ENCODE results near the gene MRPL57. TPM values are rescaled to one million over a fixed set of nuclear protein-coding genes. Genes with fewer than 3 reads are reported as not detected.
"Not testable (repeated sequence)": the region's sequence is repeated elsewhere in the genome, so short reads cannot be mapped to it uniquely, and the experiment has no call there.

MRPL57 gene
- 9.6 TPM for total RNA-seq
- polyA plus RNA-seq: 10 to 100 TPM; 56.6 to 70.8 (median 61.4) TPM

- no peaks in the 10 kb centered on the region for H3K27me3 ChIP-seq (ENCODE audit: control insufficient read depth, insufficient read depth, low read length)
- peak; percentile 89 to 96 (median 95) for DNase-seq
- no peaks in the 10 kb centered on the region for H3K36me3 ChIP-seq (ENCODE audit: control insufficient read depth, insufficient read depth, low read length)
- H3K36me3 Mint-ChIP-seq: no peaks in the 10 kb centered on the region
- peak; percentile 98 to 99 for ATAC-seq (ENCODE audit: low read depth in 2 of 2)
- H3K4me1 Mint-ChIP-seq: peaks cover 6 to 40% (median 24%) of the 10 kb centered on the region in 4 donors
- H3K4me3 Mint-ChIP-seq: peak within 1 kb of the TSS; percentile 91 to 99 (median 97)
- peak within 1 kb of the TSS; percentile 95 for H3K4me3 ChIP-seq (ENCODE audit: low read depth, low read length)
- peak within 1 kb of the TSS; percentile 89 for H3K27ac ChIP-seq (ENCODE audit: insufficient read depth, low read length, poor library complexity, severe bottlenecking)
- no peaks in the 10 kb centered on the region for H3K27me3 Mint-ChIP-seq
- peaks cover 20% of the 10 kb centered on the region for H3K4me1 ChIP-seq (ENCODE audit: control insufficient read depth, insufficient read depth, low read length, poor library complexity, severe bottlenecking)
- no peaks in the 10 kb centered on the region for H3K9me3 ChIP-seq (ENCODE audit: control insufficient read depth in 2 of 2, low read length in 2 of 2)
- H3K27ac Mint-ChIP-seq: peak within 1 kb of the TSS; percentile 81 to 97 (median 96)
- H3K9me3 Mint-ChIP-seq: no peaks in the 10 kb centered on the region
Measured at GRCh38 chr13:21176215-21176981, at the start of gene MRPL57, which contains the start of gene SKA3. Gene MRPL57 (plus strand): TSS chr13:21176658. CDS start chr13:21176917, 259 bp downstream. Gene SKA3 (minus strand): TSS chr13:21176552. CDS start chr13:21176477, 75 bp downstream.

DNA sequence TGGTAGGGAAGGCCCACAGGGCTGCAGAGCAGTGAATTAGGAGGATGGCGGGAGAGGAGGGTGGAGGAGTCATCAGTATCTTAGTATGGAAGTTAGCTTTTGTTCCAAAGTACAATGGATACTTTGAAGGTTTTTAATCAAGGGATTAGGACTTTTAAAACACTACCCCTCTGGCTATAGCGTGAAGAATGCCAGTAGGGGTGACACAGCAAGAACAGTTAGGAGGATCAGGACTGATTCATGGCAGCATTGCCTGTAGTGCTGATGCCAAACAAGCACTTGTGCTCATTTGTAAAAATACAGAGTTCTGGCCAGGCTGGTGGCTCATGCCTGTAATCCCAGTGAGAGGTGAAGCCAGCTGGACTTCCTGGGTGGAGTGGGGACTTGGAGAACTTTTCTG lies 46.3 kb upstream of the MRPL57 start:
- Mint-ChIP-seq H3K36me3 (peaks cover 4% of the 10 kb centered on the region), H3K9me3 (no peaks in the 10 kb centered on the region), H3K27ac (no peak overlapping the region), H3K4me3 (no peak overlapping the region), H3K4me1 (no peaks in the 10 kb centered on the region), H3K27me3 (peaks cover 36% of the 10 kb centered on the region)
- H3K4me1 ChIP-seq (ENCODE audit: control insufficient read depth, insufficient read depth, low read length, poor library complexity, severe bottlenecking): no peaks in the 10 kb centered on the region
- no peaks in the 10 kb centered on the region for H3K9me3 ChIP-seq (ENCODE audit: control insufficient read depth in 2 of 2, low read length in 2 of 2)
- ATAC-seq (ENCODE audit: low read depth in 2 of 2) (no peak), DNase-seq (no peak)
- no peak overlapping the region for H3K4me3 ChIP-seq (ENCODE audit: low read depth, low read length)
- no peaks in the 10 kb centered on the region for H3K36me3 ChIP-seq (ENCODE audit: control insufficient read depth, insufficient read depth, low read length)
- H3K27ac ChIP-seq (ENCODE audit: insufficient read depth, low read length, poor library complexity, severe bottlenecking): no peak overlapping the region
- H3K27me3 ChIP-seq (ENCODE audit: control insufficient read depth, insufficient read depth, low read length): peaks cover 2% of the 10 kb centered on the region

DNA sequence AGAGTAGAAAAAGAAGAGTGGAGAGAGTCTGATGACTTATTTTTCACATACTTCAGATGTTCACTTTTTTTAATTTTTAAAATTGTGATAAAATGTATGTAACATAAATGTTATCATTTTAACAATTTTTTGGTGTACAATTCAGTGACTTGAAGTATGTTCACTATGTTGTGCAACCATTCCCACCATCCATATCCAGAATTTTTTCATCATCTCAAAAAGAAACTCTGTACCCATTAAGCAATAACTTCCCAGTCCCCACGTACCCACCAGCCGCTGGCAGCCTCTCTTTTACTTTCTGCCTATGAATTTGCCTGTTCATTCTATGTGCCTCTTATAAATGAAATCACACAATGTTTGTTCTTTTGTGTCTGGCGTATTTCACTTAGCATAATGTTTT lies 43.4 kb upstream of the MRPL57 start:
- H3K4me3 Mint-ChIP-seq: no peak overlapping the region
- no peaks in the 10 kb centered on the region for H3K4me1 ChIP-seq (ENCODE audit: control insufficient read depth, insufficient read depth, low read length, poor library complexity, severe bottlenecking)
- no peak for ATAC-seq (ENCODE audit: low read depth in 2 of 2)
- no peaks in the 10 kb centered on the region for H3K4me1 Mint-ChIP-seq
- DNase-seq: no peak
- H3K27me3 ChIP-seq (ENCODE audit: control insufficient read depth, insufficient read depth, low read length): peaks cover 2% of the 10 kb centered on the region
- no peak overlapping the region for H3K4me3 ChIP-seq (ENCODE audit: low read depth, low read length)
- H3K9me3 Mint-ChIP-seq: peaks cover 0 to 2% (median 0%) of the 10 kb centered on the region in 7 donors
- no peak overlapping the region for H3K27ac ChIP-seq (ENCODE audit: insufficient read depth, low read length, poor library complexity, severe bottlenecking)
- peaks cover 36% of the 10 kb centered on the region for H3K27me3 Mint-ChIP-seq
- H3K27ac Mint-ChIP-seq: no peak overlapping the region
- H3K36me3 ChIP-seq (ENCODE audit: control insufficient read depth, insufficient read depth, low read length): no peaks in the 10 kb centered on the region
- H3K36me3 Mint-ChIP-seq: peaks cover 4% of the 10 kb centered on the region
- H3K9me3 ChIP-seq (ENCODE audit: control insufficient read depth in 2 of 2, low read length in 2 of 2): no peaks in the 10 kb centered on the region

GRCh38 chr13:21134475-21134874 lies 42.0 kb upstream of the MRPL57 start:
- ATAC-seq (ENCODE audit: low read depth in 2 of 2) (no peak), DNase-seq (no peak)
- Mint-ChIP-seq H3K4me3 (no peak overlapping the region), H3K27me3 (peaks cover 40% of the 10 kb centered on the region), H3K27ac (no peak overlapping the region), H3K36me3 (peaks cover 4% of the 10 kb centered on the region), H3K9me3 (peaks cover 0 to 2% (median 0%) of the 10 kb centered on the region in 7 donors), H3K4me1 (peaks cover 0 to 9% (median 4%) of the 10 kb centered on the region in 4 donors)
- Histone ChIP-seq H3K27me3 (ENCODE audit: control insufficient read depth, insufficient read depth, low read length) (peaks cover 2% of the 10 kb centered on the region), H3K4me3 (ENCODE audit: low read depth, low read length) (no peak overlapping the region), H3K36me3 (ENCODE audit: control insufficient read depth, insufficient read depth, low read length) (no peaks in the 10 kb centered on the region), H3K4me1 (ENCODE audit: control insufficient read depth, insufficient read depth, low read length, poor library complexity, severe bottlenecking) (peaks cover under 1% of the 10 kb centered on the region), H3K27ac (ENCODE audit: insufficient read depth, low read length, poor library complexity, severe bottlenecking) (no peak overlapping the region), H3K9me3 (ENCODE audit: control insufficient read depth in 2 of 2, low read length in 2 of 2) (no peaks in the 10 kb centered on the region)

DNA sequence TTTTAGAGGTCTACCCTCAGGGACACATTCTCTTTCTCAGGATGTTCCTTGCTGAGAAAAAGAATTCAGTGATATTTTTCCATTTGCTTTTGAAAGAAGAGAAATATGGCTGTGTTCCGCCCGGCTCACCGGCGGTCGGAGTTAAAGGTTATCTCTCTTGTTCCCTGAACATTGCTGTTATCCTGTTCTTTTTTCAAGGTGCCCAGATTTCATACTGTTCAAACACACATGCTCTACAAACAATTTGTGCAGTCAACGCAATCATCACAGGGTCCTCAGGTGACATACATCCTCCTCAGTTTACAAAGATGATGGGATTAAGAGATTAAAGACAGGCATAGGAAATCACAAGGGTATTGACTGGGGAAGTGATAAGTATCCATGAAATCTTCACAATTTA lies 40.6 kb upstream of the MRPL57 start:
- H3K9me3 Mint-ChIP-seq; ATAC-seq (ENCODE audit: low read depth in 2 of 2); H3K4me3 Mint-ChIP-seq; H3K4me1 ChIP-seq (ENCODE audit: control insufficient read depth, insufficient read depth, low read length, poor library complexity, severe bottlenecking); DNase-seq; H3K27me3 ChIP-seq (ENCODE audit: control insufficient read depth, insufficient read depth, low read length); H3K27ac Mint-ChIP-seq; H3K36me3 ChIP-seq (ENCODE audit: control insufficient read depth, insufficient read depth, low read length); H3K36me3 Mint-ChIP-seq; H3K9me3 ChIP-seq (ENCODE audit: control insufficient read depth in 2 of 2, low read length in 2 of 2); H3K27ac ChIP-seq (ENCODE audit: insufficient read depth, low read length, poor library complexity, severe bottlenecking); H3K4me3 ChIP-seq (ENCODE audit: low read depth, low read length): not testable (repeated sequence)
- Mint-ChIP-seq H3K4me1 (peaks cover 5 to 22% (median 12%) of the 10 kb centered on the region in 4 donors), H3K27me3 (peaks cover 29% of the 10 kb centered on the region)

- H3K36me3 Mint-ChIP-seq: peaks cover 5% of the 10 kb centered on the region
- H3K9me3 Mint-ChIP-seq: peaks cover 0 to 2% (median 0%) of the 10 kb centered on the region in 7 donors
- Histone ChIP-seq H3K4me1 (ENCODE audit: control insufficient read depth, insufficient read depth, low read length, poor library complexity, severe bottlenecking) (peaks cover 25% of the 10 kb centered on the region), H3K36me3 (ENCODE audit: control insufficient read depth, insufficient read depth, low read length) (peaks cover 3% of the 10 kb centered on the region), H3K27me3 (ENCODE audit: control insufficient read depth, insufficient read depth, low read length) (peaks cover 2% of the 10 kb centered on the region), H3K9me3 (ENCODE audit: control insufficient read depth in 2 of 2, low read length in 2 of 2) (no peaks in the 10 kb centered on the region), H3K4me3 (ENCODE audit: low read depth, low read length) (no peak overlapping the region), H3K27ac (ENCODE audit: insufficient read depth, low read length, poor library complexity, severe bottlenecking) (no peak overlapping the region)
- no peak overlapping the region for H3K4me3 Mint-ChIP-seq
- peaks cover 5 to 30% (median 17%) of the 10 kb centered on the region in 4 donors for H3K4me1 Mint-ChIP-seq
- ATAC-seq (ENCODE audit: low read depth in 2 of 2) (no peak), DNase-seq (no peak)
- no peak overlapping the region for H3K27ac Mint-ChIP-seq
- peaks cover 29% of the 10 kb centered on the region for H3K27me3 Mint-ChIP-seq
Measured at GRCh38 chr13:21137696-21138095, 38.8 kb upstream of the MRPL57 start.

DNA sequence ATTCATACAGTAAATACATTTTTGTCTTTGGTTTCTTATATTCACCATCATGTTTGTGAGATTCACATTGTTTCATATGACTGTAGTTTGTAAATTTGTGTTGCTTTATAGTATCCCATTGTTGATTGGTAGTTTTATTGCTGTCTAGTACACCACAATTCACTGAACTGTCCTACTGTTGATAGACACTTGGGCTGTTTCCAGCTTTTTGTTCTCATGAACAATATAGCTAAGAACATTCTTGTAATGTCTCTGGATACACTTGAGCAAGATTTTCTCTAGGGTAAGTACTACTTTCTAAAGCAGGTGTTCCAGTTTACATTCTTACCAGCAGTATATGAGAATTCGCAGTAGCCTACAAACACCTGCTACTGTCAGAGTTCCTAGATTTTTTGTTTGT lies 37.9 kb upstream of the MRPL57 start:
- Histone ChIP-seq H3K27me3 (ENCODE audit: control insufficient read depth, insufficient read depth, low read length) (peaks cover 2% of the 10 kb centered on the region), H3K36me3 (ENCODE audit: control insufficient read depth, insufficient read depth, low read length) (peaks cover 11% of the 10 kb centered on the region), H3K4me1 (ENCODE audit: control insufficient read depth, insufficient read depth, low read length, poor library complexity, severe bottlenecking) (peaks cover 33% of the 10 kb centered on the region), H3K27ac (ENCODE audit: insufficient read depth, low read length, poor library complexity, severe bottlenecking) (no peak overlapping the region), H3K4me3 (ENCODE audit: low read depth, low read length) (no peak overlapping the region), H3K9me3 (ENCODE audit: control insufficient read depth in 2 of 2, low read length in 2 of 2) (no peaks in the 10 kb centered on the region)
- peaks cover 11% of the 10 kb centered on the region for H3K36me3 Mint-ChIP-seq
- peaks cover 22% of the 10 kb centered on the region for H3K27me3 Mint-ChIP-seq
- H3K4me1 Mint-ChIP-seq: peaks cover 5 to 38% (median 26%) of the 10 kb centered on the region in 4 donors
- DNase-seq (no peak), ATAC-seq (ENCODE audit: low read depth in 2 of 2) (no peak)
- H3K9me3 Mint-ChIP-seq: peaks cover 0 to 2% (median 0%) of the 10 kb centered on the region in 7 donors
- peak overlapping the region in 2 of 3 donors; percentile 3 to 65 for H3K27ac Mint-ChIP-seq
- peak overlapping the region; percentile 50 to 85 (median 75) for H3K4me3 Mint-ChIP-seq

Measured in CD4-positive, CD25-positive, alpha-beta regulatory T cell (primary cell).